HG03442 (cell line): ENCODE measurements around the gene NXPH1.
"Not testable (repeated sequence)": the region's sequence is repeated elsewhere in the genome, so short reads cannot be mapped to it uniquely, and the experiment has no call there.

Experiments
- ATAC-seq: cut with Tn5 transposase; IDR thresholded peaks from one replicate; pipeline ENCODE4 v1.9.1; 2021; ENCODE audit warnings: mild to moderate bottlenecking, moderate library complexity; ENCODE audit not compliant: unreplicated experiment

The NXPH1 gene

GRCh38 chr7:8669501-8669851 lies 236.1 kb downstream of the NXPH1 start:
- ATAC-seq = no peak

GRCh38 chr7:8684426-8684825 lies 251.0 kb downstream of the NXPH1 start:
- no peak for ATAC-seq

- ATAC-seq = no peak
These were observed 266.6 kb downstream of the NXPH1 start for GRCh38 chr7:8699875-8700624.

GRCh38 chr7:8702807-8703206 lies 269.4 kb downstream of the NXPH1 start:
- ATAC-seq = no peak

GRCh38 chr7:8710124-8710523 lies 276.7 kb downstream of the NXPH1 start:
- ATAC-seq = no peak

DNA sequence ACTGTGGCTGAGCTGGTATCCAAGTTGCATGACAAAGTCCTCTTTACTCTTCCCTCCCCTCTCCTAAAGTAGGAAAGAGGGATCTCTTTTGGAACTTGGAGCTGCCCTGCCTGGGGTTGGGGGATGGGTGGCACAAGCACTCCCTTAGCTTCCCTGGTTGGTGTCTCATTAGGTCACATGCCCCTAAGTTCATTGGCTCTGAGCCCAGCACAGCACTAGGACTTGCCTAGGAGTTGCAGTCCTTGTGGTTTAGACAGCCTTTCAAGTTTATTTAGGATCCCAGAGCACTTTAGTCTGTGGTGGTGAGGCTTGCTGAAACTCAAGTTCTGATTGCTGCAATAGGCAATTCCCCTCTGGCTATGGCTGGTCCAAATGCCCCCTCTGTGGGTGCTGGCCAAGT lies 281.4 kb downstream of the NXPH1 start:
- ATAC-seq = no peak

DNA sequence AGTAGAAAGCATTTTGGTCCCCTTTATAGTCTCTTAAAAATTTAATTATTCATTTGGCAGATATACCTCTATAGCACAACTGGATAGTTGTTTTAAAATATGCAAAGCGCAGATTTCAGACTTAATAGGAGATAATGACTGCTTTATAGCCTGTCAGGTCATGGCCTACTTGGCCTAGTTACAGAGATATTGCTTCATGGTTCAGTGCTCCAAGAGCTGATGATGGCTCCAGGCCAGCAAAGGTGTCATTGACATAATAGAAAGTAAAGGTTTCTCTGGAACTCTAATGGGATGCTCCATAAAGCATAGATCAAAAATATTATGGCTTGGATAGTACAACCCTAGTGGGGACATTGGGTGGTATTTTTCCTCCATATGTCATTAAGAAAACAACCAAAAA lies 285.7 kb downstream of the NXPH1 start:
- ATAC-seq = no peak

DNA sequence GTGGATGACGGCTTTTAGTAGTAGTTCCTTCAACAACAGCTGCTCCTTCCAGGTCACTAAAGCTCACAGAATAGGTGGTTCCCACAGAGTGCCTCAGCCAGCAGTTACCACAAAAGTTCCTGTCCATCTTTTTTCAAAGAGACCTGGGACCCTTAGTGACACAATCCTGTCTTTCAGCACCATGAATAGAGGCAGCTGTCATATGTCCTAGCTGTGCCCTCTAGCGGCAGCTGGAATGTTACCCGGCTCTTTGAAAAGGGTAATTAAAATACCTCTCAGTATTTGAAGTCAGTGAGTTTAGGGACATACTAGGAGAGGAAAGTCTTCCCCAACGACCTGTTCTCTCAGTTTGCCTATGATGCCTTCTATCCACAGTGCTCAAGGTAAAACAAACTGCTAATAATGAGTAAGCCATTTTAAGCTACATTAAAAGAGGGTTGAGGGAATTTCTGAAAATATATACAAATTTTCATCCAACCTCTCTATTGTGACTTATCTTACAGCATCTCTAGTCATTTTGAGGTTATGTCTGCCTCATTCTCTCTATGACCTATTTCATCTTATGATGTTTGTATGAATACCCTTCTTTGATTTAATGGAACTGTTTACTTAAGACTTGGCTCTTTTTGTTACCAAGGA lies 290.8 kb downstream of the NXPH1 start:
- ATAC-seq = peak; percentile 91

- not testable (repeated sequence) for ATAC-seq
These were observed 298.3 kb downstream of the NXPH1 start for GRCh38 chr7:8731756-8732155.

- no peak for ATAC-seq
These were observed 306.4 kb downstream of the NXPH1 start for GRCh38 chr7:8739837-8740236.

DNA sequence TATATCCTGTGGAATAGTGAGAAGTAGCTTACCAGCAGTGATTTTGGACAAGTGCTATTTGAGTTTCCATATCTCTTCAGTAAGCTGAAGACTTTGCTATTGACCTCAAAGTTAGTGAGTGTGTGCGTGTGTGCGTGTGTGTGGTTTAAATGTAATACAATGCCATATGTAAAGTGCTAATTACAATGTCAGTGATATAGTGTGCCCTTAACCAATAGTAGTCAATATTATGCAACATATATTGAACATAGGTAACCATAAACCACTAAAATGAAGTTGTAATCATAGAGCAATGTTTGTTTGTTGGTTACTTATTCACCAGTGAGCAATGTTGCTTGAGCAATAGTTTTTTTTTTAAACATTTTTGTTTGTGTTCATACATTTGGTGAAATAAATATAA lies 309.4 kb downstream of the NXPH1 start:
- no peak for ATAC-seq

DNA sequence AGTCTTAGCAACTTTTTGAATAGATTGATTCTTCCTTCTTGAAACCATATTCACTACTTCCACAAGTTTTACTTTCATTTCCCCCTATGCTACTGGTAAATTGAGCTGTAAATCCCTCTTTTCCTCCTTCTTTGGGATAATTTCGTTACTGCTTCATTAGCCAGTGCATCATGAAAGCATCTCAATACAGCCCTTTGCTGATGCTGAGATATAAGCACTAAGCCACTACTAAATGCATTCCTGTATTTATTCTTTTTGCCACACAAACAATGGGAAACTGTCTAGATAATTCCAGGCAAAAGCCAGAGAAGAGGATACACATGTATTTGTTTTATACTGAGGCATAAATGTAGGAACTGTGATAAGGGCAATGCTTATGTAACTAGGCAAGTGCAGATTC lies 313.9 kb downstream of the NXPH1 start:
- no peak for ATAC-seq

DNA sequence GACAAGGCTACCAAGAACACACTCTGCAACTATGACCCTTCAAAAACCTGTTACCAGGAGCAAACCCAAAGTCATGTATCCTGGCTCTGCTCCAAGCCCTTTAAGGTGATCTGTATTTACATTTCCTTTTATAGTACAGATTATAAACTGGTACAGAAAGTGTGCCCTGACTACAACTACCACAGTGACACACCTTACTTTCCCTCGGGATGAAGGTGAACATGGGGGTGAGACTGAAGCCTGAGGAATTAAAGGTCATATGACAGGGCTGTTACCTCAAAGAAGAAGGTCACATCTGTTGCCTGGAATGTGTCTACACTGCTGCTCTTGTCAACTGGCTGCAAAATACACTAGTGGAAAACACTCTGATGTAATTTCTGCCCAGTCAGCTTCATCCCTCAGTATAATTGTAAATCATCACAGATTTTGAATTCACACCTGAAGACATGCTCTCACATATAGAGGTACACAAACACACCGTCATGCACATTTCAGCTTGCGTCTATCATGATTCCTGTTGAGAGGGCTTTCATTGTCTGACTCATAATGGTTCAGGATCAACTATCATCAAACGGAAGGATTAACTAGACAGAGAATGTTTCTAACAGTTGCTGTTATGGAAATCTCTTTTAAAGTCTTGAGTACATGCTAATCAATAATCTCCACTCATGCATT lies 318.3 kb downstream of the NXPH1 start:
- ATAC-seq = no peak

DNA sequence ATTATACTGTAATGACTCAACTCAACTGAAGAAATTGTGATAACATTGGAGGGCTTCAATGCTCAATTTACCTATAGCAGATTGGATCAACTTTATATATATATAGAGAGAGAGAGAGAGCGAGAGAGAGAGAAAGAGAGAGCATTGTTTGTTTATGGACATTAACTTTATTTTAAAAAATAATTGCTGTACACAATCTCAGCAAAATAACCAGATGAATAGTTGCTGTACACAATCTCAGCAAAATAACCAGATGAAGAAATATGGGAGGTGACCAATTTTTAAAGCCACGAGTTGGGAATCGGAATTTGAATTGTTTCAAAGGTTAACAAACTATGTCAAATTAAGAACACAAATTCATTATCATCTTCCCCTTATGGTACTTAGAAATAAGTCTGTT lies 319.9 kb downstream of the NXPH1 start:
- ATAC-seq = no peak

DNA sequence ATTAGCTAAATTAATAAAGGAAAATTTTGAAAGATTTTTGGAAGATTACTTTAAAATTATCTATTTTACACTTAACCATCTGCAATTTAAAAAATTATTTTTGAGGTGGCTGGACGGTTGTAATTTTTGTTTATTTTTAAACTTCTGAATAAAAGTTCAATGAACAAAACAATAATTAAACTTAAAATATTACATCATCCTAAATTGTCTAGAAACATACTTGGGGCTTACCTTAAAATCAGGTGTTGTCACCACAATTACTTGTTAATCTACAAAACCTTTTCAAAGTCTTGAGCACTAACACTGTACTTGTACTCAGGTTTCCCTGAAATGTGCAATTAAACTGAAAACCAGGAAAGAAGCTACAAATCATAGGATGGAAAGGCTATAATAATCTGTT lies 328.3 kb downstream of the NXPH1 start:
- ATAC-seq = no peak

GRCh38 chr7:8762803-8763202 lies 329.4 kb downstream of the NXPH1 start:
- no peak for ATAC-seq

DNA sequence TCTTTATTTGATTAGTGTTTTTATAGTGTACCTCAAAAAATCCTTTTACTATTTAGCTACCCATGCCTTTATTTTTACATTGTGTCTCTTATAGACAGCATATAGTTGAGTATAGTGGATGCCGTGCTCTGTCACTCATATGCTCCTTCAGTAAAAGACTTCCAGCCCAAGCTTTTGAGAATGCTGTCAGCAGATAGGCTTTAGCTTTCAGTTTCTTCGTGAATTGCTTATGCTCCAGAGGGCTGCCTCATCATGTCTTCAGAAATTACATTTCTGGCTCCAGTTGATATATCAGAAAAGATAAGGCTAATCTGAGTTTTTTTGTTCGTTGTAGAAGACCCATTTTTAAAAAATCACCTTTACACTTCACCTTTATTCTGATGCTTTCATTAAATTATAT lies 332.0 kb downstream of the NXPH1 start:
- no peak for ATAC-seq

DNA sequence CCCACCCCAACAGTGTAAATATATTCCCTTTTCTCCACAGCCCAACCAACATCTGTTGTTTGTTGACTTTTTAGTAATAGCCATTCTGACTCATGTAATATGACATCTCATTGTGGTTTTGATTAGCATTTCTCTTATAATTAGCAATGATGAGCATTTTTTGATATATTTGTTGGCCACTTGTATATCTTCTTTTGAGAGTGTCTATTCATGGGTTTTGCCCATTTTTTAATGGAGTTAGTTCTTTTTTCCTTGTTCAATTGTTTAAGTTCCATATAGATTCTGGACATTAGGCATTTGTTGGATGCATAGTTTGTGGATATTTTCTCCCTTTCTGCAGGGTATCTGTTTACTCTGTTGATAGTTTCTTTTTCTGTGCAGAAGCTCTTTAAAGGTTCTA lies 340.1 kb downstream of the NXPH1 start:
- no peak for ATAC-seq

DNA sequence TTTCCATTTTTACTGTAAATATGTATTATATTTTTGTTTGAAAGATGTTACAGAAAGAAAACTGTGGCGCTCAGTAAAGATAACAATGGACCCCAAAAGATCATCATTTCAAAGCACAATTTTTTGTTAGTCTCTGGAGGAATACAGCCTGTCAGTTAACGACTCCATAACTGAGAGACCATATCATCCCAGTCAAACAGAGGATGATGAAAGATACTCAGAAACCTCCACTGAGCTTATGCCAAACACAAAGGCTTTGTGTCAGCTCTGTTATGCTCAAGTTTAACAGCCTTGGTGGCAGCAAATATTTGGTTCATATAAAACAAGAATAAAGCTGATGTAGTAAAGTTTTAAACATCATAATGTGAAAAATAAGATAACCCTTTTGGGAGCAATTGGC lies 345.1 kb downstream of the NXPH1 start:
- ATAC-seq = no peak

GRCh38 chr7:8781166-8781565 lies 347.8 kb downstream of the NXPH1 start:
- no peak for ATAC-seq

DNA sequence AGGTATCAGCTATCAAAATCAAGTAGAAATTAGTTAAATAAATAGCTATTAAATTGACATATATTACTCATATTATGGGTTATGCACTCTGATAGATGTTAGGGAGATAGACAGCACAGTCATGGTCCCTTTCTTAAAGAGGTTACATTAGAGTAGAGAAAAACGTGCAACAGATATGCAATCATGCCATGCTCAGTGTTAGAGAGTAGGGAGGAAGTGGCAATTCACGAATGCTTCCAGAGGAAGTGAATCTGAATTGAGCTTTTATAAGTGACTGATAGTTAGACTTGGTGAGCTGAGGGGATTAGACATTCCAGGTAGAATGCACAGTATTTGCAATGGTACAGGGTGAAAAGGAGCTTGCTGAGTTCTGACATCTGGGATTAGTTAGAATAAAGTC lies 349.8 kb downstream of the NXPH1 start:
- ATAC-seq = no peak

DNA sequence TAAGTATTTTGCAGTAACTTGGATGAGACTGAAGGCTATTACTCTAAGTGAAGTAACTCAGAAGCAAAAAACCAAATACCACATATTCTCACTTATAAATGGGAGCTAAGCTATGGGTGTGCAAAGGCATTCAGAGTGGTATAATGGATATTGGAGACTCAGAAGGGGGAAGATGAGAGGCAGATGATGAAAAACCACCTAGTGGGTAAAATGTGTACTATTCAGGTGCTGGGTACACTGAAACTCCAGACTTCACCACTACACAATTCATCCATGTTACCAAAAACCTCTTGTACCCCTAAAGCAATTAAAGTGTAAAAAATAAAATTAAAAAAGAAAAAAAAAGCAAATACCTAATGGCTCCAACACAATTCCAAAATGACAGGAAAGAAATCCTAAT lies 351.7 kb downstream of the NXPH1 start:
- ATAC-seq = no peak
